Measurements from ENCODE around the gene PTPRCAP. TPM values are rescaled to one million over a fixed set of nuclear protein-coding genes. Genes with fewer than 3 reads are reported as not detected.
A peak's percentile ranks its signal among the peaks of the same experiment; 100 is the strongest.

PTPRCAP gene
- polyA plus RNA-seq, 1 donor (not counting 4 experiments of a cell fraction or from before 2014, with no cell fraction given), result not detected

GRCh38 chr11:67441731-67442351, 4.4 kb upstream of the PTPRCAP start:
- peak overlapping the region; percentile 89 for H3K4me2 ChIP-seq (ENCODE audit: control insufficient read depth, extremely low read depth, insufficient read depth, low read depth, low read length)
- no peak overlapping the region for H3K27ac ChIP-seq (ENCODE audit: control insufficient read depth, insufficient read depth, low read length)

DNA sequence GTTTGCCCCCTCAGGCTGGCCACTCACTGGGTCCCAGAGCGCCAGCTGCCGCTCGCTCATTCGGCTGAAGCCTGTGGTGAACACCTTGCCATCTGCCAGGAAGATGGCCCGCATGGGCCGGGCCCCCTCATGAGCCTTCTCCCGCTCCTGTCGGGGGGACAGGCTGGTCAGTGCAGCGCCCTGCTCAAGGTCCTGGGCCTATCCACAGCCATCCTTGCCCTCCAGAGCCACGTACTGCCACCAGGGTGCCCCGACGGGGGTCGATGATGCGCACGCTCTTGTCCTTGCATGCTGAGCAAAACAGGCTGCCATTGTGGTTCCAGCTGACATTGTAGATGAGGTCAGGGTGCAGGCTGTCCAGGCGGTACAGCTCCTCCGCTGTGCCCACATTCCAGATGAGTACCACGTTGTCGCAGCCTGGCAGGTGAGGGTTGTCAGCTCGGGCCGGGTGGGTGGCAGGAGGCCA, 3.6 kb upstream of the PTPRCAP start:
- Histone ChIP-seq H3K36me3 (ENCODE audit: control insufficient read depth in 2 of 2, extremely low read depth in 1 of 2, insufficient read depth in 2 of 2, low read length in 2 of 2) (peaks cover 0 to 12% of the 10 kb centered on the region in 2 experiments), H3K4me1 (ENCODE audit: control insufficient read depth, extremely low read depth, insufficient read depth, low read length) (peaks cover 6% of the 10 kb centered on the region), H3K9me1 (ENCODE audit: control insufficient read depth, extremely low read depth, insufficient read depth, low read length) (no peaks in the 10 kb centered on the region), H3K79me2 (ENCODE audit: control insufficient read depth, insufficient read depth, low read length) (peaks cover 15% of the 10 kb centered on the region), H2AFZ (ENCODE audit: control insufficient read depth, low read length) (no peak overlapping the region), H3K9me3 (ENCODE audit: control insufficient read depth, low read depth, low read length) (no peaks in the 10 kb centered on the region), H3K9ac (ENCODE audit: control insufficient read depth, extremely low read depth, insufficient read depth, low read length) (no peak overlapping the region), H3K4me3 (ENCODE audit: control insufficient read depth in 2 of 3, extremely low read depth in 1 of 3, insufficient read depth in 2 of 3, low read depth in 1 of 3, low read length in 3 of 3) (no peak overlapping the region), H3K4me2 (ENCODE audit: control insufficient read depth, extremely low read depth, insufficient read depth, low read depth, low read length) (no peak overlapping the region), H4K20me1 (ENCODE audit: control insufficient read depth, extremely low read depth, insufficient read depth, low read length) (peaks cover 3% of the 10 kb centered on the region), H3K27ac (ENCODE audit: control insufficient read depth, insufficient read depth, low read length) (no peak overlapping the region), H3K27me3 (ENCODE audit: control insufficient read depth, extremely low read depth, insufficient read depth, low read length) (no peaks in the 10 kb centered on the region)
- TF ChIP-seq CTCF (optimal IDR thresholded peaks at IDR 0.05 in 1 of 3, IDR thresholded peaks at IDR 0.05 in 1 of 3, conservative IDR thresholded peaks at IDR 0.05 in 1 of 3; ENCODE audit: extremely low read depth in 1 of 3, insufficient read depth in 2 of 3, low read length in 3 of 3), result no peak
- TF ChIP-seq EZH2 (IDR thresholded peaks at IDR 0.05; ENCODE audit: low read length), result no peak
- dilution Hi-C loops (cut with MboI; ENCODE audit: extremely low pct_ligation_motif_present, low sequenced_read_pairs), result no loop called here
- no peak for FAIRE-seq
- no peak for DNase-seq (ENCODE audit: low read depth, low spot score)

More at GRCh38 chr11:67441731-67442351, 4.4 kb upstream of the PTPRCAP start:
- Histone ChIP-seq H3K9me3 (ENCODE audit: control insufficient read depth, low read depth, low read length) (no peaks in the 10 kb centered on the region), H3K4me3 (ENCODE audit: control insufficient read depth in 2 of 3, extremely low read depth in 1 of 3, insufficient read depth in 2 of 3, low read depth in 1 of 3, low read length in 3 of 3) (no peak overlapping the region), H4K20me1 (ENCODE audit: control insufficient read depth, extremely low read depth, insufficient read depth, low read length) (peaks cover 3% of the 10 kb centered on the region), H3K9me1 (ENCODE audit: control insufficient read depth, extremely low read depth, insufficient read depth, low read length) (no peaks in the 10 kb centered on the region), H3K4me1 (ENCODE audit: control insufficient read depth, extremely low read depth, insufficient read depth, low read length) (peaks cover 6% of the 10 kb centered on the region), H2AFZ (ENCODE audit: control insufficient read depth, low read length) (no peak overlapping the region), H3K79me2 (ENCODE audit: control insufficient read depth, insufficient read depth, low read length) (peaks cover 15% of the 10 kb centered on the region), H3K36me3 (ENCODE audit: control insufficient read depth in 2 of 2, extremely low read depth in 1 of 2, insufficient read depth in 2 of 2, low read length in 2 of 2) (peaks cover 0 to 12% of the 10 kb centered on the region in 2 experiments), H3K9ac (ENCODE audit: control insufficient read depth, extremely low read depth, insufficient read depth, low read length) (no peak overlapping the region), H3K27me3 (ENCODE audit: control insufficient read depth, extremely low read depth, insufficient read depth, low read length) (no peaks in the 10 kb centered on the region)
- DNase-seq (ENCODE audit: low read depth, low spot score), result no peak
- TF ChIP-seq EZH2 (IDR thresholded peaks at IDR 0.05; ENCODE audit: low read length) (no peak), CTCF (optimal IDR thresholded peaks at IDR 0.05 in 1 of 3, IDR thresholded peaks at IDR 0.05 in 1 of 3, conservative IDR thresholded peaks at IDR 0.05 in 1 of 3; ENCODE audit: extremely low read depth in 1 of 3, insufficient read depth in 2 of 3, low read length in 3 of 3) (no peak)
- dilution Hi-C loops (cut with MboI; ENCODE audit: extremely low pct_ligation_motif_present, low sequenced_read_pairs), result no loop called here
- FAIRE-seq, result no peak

Measured in keratinocyte (primary cell).